Activated CD8-positive, alpha-beta memory T cell treated with anti-CD3 and anti-CD28 coated beads, Interleukin-2, amount 50 U/mL, for 24 hours (primary cell): ENCODE data around the gene DCDC2.
"Not testable (repeated sequence)": the region's sequence is repeated elsewhere in the genome, so short reads cannot be mapped to it uniquely, and the experiment has no call there.

ENCODE experiments used
- DNase-seq: peaks from one replicate; pipeline ENCODE4 v3.0.0-alpha.2; 2020; ENCODE audit errors: extremely low read depth

Gene DCDC2

GRCh38 chr6:24381476-24382219 is 23.8 kb upstream of the DCDC2 start:
- DNase-seq = no peak

GRCh38 chr6:24378473-24379097 is 20.7 kb upstream of the DCDC2 start:
- DNase-seq = no peak

GRCh38 chr6:24376871-24377270 is 19.0 kb upstream of the DCDC2 start:
- no peak for DNase-seq

GRCh38 chr6:24374612-24375011 is 16.8 kb upstream of the DCDC2 start:
- no peak for DNase-seq

GRCh38 chr6:24365103-24365633 is 7.3 kb upstream of the DCDC2 start:
- not testable (repeated sequence) for DNase-seq

GRCh38 chr6:24362363-24362762 is 4.5 kb upstream of the DCDC2 start:
- not testable (repeated sequence) for DNase-seq

GRCh38 chr6:24359640-24360454 is 2.0 kb upstream of the DCDC2 start:
- peak; percentile 54 for DNase-seq

- DNase-seq = no peak
These were observed 461 bp upstream of the DCDC2 start for GRCh38 chr6:24358219-24358821.

- no peak for DNase-seq
These were observed 1.4 kb downstream of the DCDC2 start for GRCh38 chr6:24356310-24356973.

GRCh38 chr6:24355393-24355792 is 2.5 kb downstream of the DCDC2 start:
- no peak for DNase-seq

- DNase-seq = no peak
These were observed 4.0 kb downstream of the DCDC2 start for GRCh38 chr6:24353861-24354260.

- no peak for DNase-seq
These were observed 5.4 kb downstream of the DCDC2 start for GRCh38 chr6:24352434-24352833.

GRCh38 chr6:24344976-24345375 is 12.9 kb downstream of the DCDC2 start:
- no peak for DNase-seq

- DNase-seq = no peak
These were observed 16.6 kb downstream of the DCDC2 start for GRCh38 chr6:24340998-24341938.

GRCh38 chr6:24339932-24340331 is 17.9 kb downstream of the DCDC2 start:
- no peak for DNase-seq

GRCh38 chr6:24334285-24334684 is 23.6 kb downstream of the DCDC2 start:
- DNase-seq = no peak

- no peak for DNase-seq
These were observed 25.5 kb downstream of the DCDC2 start for GRCh38 chr6:24332317-24332716.

GRCh38 chr6:24330137-24330732 is 27.6 kb downstream of the DCDC2 start:
- DNase-seq = no peak

GRCh38 chr6:24329451-24329850 is 28.4 kb downstream of the DCDC2 start:
- no peak for DNase-seq

GRCh38 chr6:24329022-24329421 is 28.8 kb downstream of the DCDC2 start:
- DNase-seq = no peak
